Measurements from ENCODE around the gene FRAS1. TPM values are rescaled to one million over a fixed set of nuclear protein-coding genes. Genes with fewer than 3 reads are reported as not detected.

FRAS1 gene
- total and polyA plus RNA-seq, 2 donors (not counting 1 experiment from before 2014, with no cell fraction given), result 0.30 to 0.66 TPM

DNA sequence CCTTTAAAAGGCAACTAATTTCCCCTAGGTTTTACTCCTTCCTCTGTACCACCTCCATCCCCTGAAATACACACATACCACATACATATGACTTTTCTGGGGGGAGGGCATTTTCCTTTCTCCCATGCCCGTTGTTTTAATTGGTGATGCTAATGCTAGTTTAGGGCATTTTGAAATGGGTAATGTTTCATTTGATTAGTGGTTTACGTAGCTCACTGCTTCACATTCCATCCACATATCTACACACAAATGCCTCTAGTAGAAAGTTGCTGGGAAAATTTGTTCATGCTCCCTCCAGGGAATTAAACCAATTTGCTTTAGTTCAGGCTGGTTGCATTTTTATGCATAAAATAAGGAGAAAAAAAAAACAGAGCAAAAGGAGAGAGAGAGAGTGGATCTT, 231.2 kb downstream of the FRAS1 start:
- no peaks in the 10 kb centered on the region for H3K36me3 ChIP-seq (ENCODE audit: control insufficient read depth, insufficient read depth, low read length)
- peaks cover 5% of the 10 kb centered on the region for H3K27me3 ChIP-seq (ENCODE audit: control insufficient read depth, insufficient read depth, low read length)
- no peaks in the 10 kb centered on the region for H3K79me2 ChIP-seq (ENCODE audit: control insufficient read depth, insufficient read depth, low read length)
- no peaks in the 10 kb centered on the region for H3K4me1 ChIP-seq (ENCODE audit: control insufficient read depth, extremely low read depth, insufficient read depth, low read length)
- no peak overlapping the region for H3K4me2 ChIP-seq (ENCODE audit: extremely low read depth, insufficient read depth, low read length)
- no peak overlapping the region for H3K4me3 ChIP-seq (replicated peaks in 1 of 4; ENCODE audit: control extremely low read depth in 1 of 4, insufficient read depth in 1 of 4, low read depth in 3 of 4, low read length in 4 of 4)
- no peak overlapping the region for H2AFZ ChIP-seq (ENCODE audit: low read length)
- no peak overlapping the region for H3K9ac ChIP-seq (ENCODE audit: insufficient read depth, low read length)
- peak in 1 of 2 donors; percentile 54 for DNase-seq (ENCODE audit: low read depth in 2 of 2)
- no peak overlapping the region for H3K27ac ChIP-seq (ENCODE audit: insufficient read depth, low read length)
- no peak for TF ChIP-seq EZH2 (IDR thresholded peaks at IDR 0.05; ENCODE audit: low read length, missing control alignments)
- TF ChIP-seq, protein P1, sequence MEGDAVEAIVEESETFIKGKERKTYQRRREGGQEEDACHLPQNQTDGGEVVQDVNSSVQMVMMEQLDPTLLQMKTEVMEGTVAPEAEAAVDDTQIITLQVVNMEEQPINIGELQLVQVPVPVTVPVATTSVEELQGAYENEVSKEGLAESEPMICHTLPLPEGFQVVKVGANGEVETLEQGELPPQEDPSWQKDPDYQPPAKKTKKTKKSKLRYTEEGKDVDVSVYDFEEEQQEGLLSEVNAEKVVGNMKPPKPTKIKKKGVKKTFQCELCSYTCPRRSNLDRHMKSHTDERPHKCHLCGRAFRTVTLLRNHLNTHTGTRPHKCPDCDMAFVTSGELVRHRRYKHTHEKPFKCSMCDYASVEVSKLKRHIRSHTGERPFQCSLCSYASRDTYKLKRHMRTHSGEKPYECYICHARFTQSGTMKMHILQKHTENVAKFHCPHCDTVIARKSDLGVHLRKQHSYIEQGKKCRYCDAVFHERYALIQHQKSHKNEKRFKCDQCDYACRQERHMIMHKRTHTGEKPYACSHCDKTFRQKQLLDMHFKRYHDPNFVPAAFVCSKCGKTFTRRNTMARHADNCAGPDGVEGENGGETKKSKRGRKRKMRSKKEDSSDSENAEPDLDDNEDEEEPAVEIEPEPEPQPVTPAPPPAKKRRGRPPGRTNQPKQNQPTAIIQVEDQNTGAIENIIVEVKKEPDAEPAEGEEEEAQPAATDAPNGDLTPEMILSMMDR (conservative IDR thresholded peaks at IDR 0.05 in 1 of 2, IDR thresholded peaks at IDR 0.05 in 1 of 2; ENCODE audit: low read depth in 1 of 2, low read length in 2 of 2), result no peak
- H3K9me3 ChIP-seq (ENCODE audit: control insufficient read depth, insufficient read depth, low read depth, low read length), result no peaks in the 10 kb centered on the region
- no peaks in the 10 kb centered on the region for H4K20me1 ChIP-seq (ENCODE audit: control insufficient read depth, extremely low read depth, insufficient read depth, low read length)

DNA sequence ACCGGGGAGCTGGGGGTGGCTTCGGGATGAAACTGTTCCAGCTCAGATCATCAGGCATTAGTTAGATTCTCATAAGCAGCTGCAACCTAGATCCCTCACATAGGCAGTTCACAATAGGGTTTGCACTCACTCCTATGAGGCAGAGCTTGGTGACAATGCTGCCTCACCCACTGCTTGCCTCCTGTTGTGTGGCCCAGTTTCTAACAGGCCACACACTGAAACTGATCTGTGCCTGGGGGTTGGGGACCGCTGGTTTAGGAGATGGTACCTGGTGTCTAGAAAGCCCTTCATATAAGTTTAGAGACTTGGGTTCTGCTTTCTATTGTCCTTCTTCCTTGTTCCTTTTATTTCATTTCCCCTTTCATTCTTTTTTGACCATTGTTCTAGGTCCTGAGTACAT, 234.2 kb downstream of the FRAS1 start:
- Histone ChIP-seq H3K27me3 (ENCODE audit: control insufficient read depth, insufficient read depth, low read length) (peaks cover 5% of the 10 kb centered on the region), H4K20me1 (ENCODE audit: control insufficient read depth, extremely low read depth, insufficient read depth, low read length) (no peaks in the 10 kb centered on the region), H3K9ac (ENCODE audit: insufficient read depth, low read length) (no peak overlapping the region), H2AFZ (ENCODE audit: low read length) (no peak overlapping the region), H3K4me3 (replicated peaks in 1 of 4; ENCODE audit: control extremely low read depth in 1 of 4, insufficient read depth in 1 of 4, low read depth in 3 of 4, low read length in 4 of 4) (no peak overlapping the region), H3K27ac (ENCODE audit: insufficient read depth, low read length) (no peak overlapping the region), H3K9me3 (ENCODE audit: control insufficient read depth, insufficient read depth, low read depth, low read length) (no peaks in the 10 kb centered on the region), H3K36me3 (ENCODE audit: control insufficient read depth, insufficient read depth, low read length) (no peaks in the 10 kb centered on the region), H3K79me2 (ENCODE audit: control insufficient read depth, insufficient read depth, low read length) (no peaks in the 10 kb centered on the region), H3K4me1 (ENCODE audit: control insufficient read depth, extremely low read depth, insufficient read depth, low read length) (peaks cover 2% of the 10 kb centered on the region), H3K4me2 (ENCODE audit: extremely low read depth, insufficient read depth, low read length) (no peak overlapping the region)
- no peak for DNase-seq (ENCODE audit: low read depth in 2 of 2)
- no peak for TF ChIP-seq EZH2 (IDR thresholded peaks at IDR 0.05; ENCODE audit: low read length, missing control alignments)
- TF ChIP-seq, protein P1 (conservative IDR thresholded peaks at IDR 0.05 in 1 of 2, IDR thresholded peaks at IDR 0.05 in 1 of 2; ENCODE audit: low read depth in 1 of 2, low read length in 2 of 2), result no peak

DNA sequence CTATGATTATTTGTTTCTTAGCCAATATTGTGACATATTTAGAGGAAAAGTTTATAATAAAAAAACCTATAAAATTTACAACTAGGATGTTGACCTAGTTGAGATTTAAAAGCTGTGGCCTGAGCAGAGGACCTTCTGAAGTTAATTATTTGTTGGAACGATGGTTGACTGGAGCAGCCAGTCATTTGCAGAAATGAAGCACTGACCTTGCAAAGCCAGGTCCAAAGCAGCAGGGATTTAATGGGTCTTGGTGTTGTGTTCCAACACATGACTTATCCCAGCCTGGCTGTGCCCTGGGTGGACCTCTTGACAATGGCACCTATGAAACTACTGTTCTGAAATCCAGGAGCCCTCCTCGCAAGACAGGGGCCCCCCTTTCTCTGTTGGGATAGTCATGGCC, 235.2 kb downstream of the FRAS1 start:
- Histone ChIP-seq H3K79me2 (ENCODE audit: control insufficient read depth, insufficient read depth, low read length) (no peaks in the 10 kb centered on the region), H4K20me1 (ENCODE audit: control insufficient read depth, extremely low read depth, insufficient read depth, low read length) (no peaks in the 10 kb centered on the region), H3K27me3 (ENCODE audit: control insufficient read depth, insufficient read depth, low read length) (peaks cover 4% of the 10 kb centered on the region), H3K4me3 (replicated peaks in 1 of 4; ENCODE audit: control extremely low read depth in 1 of 4, insufficient read depth in 1 of 4, low read depth in 3 of 4, low read length in 4 of 4) (no peak overlapping the region), H3K4me1 (ENCODE audit: control insufficient read depth, extremely low read depth, insufficient read depth, low read length) (peaks cover 4% of the 10 kb centered on the region), H3K27ac (ENCODE audit: insufficient read depth, low read length) (no peak overlapping the region), H3K36me3 (ENCODE audit: control insufficient read depth, insufficient read depth, low read length) (no peaks in the 10 kb centered on the region), H2AFZ (ENCODE audit: low read length) (no peak overlapping the region), H3K4me2 (ENCODE audit: extremely low read depth, insufficient read depth, low read length) (no peak overlapping the region), H3K9me3 (ENCODE audit: control insufficient read depth, insufficient read depth, low read depth, low read length) (no peaks in the 10 kb centered on the region), H3K9ac (ENCODE audit: insufficient read depth, low read length) (no peak overlapping the region)
- TF ChIP-seq, protein P1 (conservative IDR thresholded peaks at IDR 0.05 in 1 of 2, IDR thresholded peaks at IDR 0.05 in 1 of 2; ENCODE audit: low read depth in 1 of 2, low read length in 2 of 2), result no peak
- no peak for TF ChIP-seq EZH2 (IDR thresholded peaks at IDR 0.05; ENCODE audit: low read length, missing control alignments)
- no peak for DNase-seq (ENCODE audit: low read depth in 2 of 2)

Measured in fibroblast of lung (primary cell).